GM21381 (cell line): ENCODE data around the gene GULP1.

Experiments used
- ATAC-seq: cut with Tn5 transposase; IDR thresholded peaks from one replicate; pipeline ENCODE4 v1.9.1; 2021; ENCODE audit warnings: mild to moderate bottlenecking, moderate library complexity; ENCODE audit not compliant: unreplicated experiment

The GULP1 gene

DNA sequence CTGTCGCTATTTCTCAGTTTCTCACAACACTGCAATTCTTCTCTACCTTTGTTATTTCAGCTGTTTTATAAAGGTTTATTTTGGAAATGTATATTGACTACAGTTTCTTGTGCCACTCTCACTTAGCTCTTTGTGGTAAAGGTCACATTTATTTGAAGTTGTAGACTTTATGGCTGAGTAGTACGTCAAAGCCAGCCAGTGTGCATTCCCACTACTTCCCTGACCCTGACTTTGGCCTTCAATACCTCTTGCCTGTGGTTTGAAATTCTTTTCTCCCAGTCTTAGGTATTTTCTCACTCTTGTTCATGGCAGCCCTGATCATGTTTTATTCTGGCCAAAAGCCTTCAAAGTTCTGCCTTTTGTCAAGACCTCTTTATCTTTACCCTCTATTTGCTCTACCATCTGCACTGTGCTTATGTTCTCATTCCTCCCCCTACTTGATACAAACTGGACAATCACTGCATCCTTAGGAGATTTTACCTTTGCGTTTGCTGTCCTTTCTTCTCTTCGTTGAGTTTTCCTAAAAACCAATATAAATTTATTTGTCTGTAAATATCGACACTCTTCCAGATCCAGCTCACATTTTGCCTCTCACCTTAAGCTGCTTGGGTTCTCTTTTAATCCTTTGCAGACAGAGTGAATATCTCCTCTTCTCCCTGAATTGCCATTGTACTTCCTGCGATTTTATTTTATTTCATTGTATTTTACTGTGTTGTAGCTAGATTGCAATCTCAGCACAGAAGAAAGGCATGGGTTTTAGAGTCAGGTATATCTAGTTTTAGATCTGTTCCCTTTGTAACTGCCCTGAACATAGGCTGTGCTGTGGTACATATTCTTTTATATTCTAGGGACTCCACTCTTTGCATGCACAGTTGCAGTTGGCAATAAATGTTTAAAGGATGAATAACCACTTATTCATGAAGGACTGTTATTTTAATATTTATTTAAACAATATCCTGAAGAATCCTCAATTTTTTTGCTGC, 31.2 kb downstream of the GULP1 start:
- ATAC-seq, result no peak

GRCh38 chr2:188324067-188324466, 32.4 kb downstream of the GULP1 start:
- no peak for ATAC-seq

DNA sequence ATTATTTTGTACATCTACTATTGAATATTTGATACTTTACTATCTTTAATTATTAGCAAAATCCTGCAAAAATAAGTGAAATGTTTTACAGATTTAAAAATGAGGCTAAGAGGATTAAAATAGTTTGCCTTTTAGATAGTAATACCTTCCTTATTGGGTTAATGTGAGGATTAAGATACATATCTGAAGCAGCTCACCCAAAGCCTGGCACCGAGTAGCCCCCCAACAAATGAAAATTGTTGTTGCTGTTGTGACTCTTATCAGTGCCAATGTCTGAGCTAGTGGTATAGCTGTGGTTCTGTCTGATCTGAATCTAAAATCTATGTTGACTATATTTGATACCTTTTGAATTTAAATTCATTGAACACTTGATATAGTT, 34.6 kb downstream of the GULP1 start:
- ATAC-seq, result no peak

- no peak for ATAC-seq
These were observed 35.1 kb downstream of the GULP1 start for GRCh38 chr2:188326669-188327301.

- ATAC-seq, result no peak
These were observed 36.0 kb downstream of the GULP1 start for GRCh38 chr2:188327518-188328213.

GRCh38 chr2:188328419-188328818, 36.7 kb downstream of the GULP1 start:
- ATAC-seq, result no peak

GRCh38 chr2:188330316-188331053, 38.8 kb downstream of the GULP1 start:
- no peak for ATAC-seq

- ATAC-seq, result no peak
These were observed 40.9 kb downstream of the GULP1 start for GRCh38 chr2:188332619-188333018.

DNA sequence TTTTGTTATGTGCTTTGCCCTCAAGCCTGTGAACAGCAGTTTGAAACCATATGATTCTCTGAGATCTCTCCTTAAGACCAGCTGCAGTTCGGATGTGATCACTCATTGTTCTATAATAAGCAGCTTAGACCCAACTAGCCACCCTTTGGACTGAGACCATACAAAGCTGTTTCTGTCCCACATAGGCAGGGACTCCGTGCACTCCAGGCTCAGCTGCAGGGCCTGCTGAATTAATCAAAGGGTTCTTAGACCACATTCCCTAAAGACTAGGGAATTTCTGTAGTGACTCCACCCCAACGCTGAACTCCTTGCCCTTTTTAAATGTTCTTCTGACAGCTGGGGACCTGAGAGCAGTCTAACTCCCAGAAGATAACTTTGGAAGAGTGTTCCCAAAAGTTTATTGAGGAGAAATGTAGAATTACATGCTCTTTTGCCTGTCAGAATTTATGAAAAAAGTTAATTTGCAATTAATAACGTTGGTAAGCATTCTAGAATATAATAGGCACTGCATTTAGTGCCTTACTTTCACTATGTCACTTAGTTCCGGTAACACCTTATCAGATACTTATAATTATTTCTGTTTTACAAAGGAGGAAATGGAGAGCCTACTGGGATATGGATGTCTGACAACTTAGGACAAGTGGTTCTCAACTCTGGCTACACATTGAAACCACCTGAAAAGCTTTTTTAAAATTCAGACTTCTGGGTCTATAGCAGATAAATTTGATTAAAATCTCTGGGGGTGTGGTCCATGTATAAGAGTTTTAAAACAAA, 42.3 kb downstream of the GULP1 start:
- ATAC-seq, result no peak

DNA sequence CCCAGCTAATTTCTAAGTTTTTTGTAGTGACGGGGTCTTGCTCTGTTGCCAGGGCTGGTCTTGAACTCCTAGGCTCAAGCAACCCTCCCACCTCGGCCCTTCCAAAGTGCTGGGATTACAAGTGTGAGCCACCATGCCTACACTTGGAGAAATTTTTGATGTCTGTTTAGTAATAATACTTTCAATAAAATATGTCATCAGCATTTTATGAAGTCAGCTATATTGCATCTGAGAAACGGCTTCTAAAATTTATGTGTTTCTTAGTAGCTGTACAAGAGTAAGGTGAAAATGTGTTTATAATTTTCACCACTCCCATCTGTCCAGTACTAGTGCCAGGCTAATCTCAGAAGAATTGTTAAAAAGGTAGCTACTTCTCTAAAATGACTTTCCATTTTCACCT, 46.8 kb downstream of the GULP1 start:
- no peak for ATAC-seq

- no peak for ATAC-seq
These were observed 48.6 kb downstream of the GULP1 start for GRCh38 chr2:188340257-188340656.

- no peak for ATAC-seq
These were observed 53.3 kb downstream of the GULP1 start for GRCh38 chr2:188345020-188345419.

DNA sequence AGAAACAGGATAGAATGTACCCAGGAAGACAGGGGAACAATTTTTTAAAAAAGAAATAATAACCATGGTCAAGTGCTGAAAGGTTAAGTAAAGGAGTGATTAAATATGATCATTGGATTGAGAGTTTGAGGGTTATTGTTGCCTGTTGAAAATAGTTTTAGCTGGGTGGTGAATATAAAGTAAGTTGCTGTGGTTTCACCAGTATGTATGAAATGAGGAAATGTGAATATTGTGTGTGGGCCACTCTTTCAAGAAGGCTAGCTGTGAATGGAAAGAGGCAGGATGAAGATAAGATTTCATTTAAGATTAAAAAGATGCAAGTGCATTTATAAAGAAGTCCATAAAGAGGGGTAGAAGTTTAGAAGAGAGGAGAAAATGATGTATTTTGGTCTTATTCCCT, 53.8 kb downstream of the GULP1 start:
- no peak for ATAC-seq

GRCh38 chr2:188345831-188346458, 54.3 kb downstream of the GULP1 start:
- ATAC-seq, result no peak

- ATAC-seq, result no peak
These were observed 57.3 kb downstream of the GULP1 start for GRCh38 chr2:188349019-188349418.

GRCh38 chr2:188353282-188353681, 61.6 kb downstream of the GULP1 start:
- ATAC-seq, result no peak

DNA sequence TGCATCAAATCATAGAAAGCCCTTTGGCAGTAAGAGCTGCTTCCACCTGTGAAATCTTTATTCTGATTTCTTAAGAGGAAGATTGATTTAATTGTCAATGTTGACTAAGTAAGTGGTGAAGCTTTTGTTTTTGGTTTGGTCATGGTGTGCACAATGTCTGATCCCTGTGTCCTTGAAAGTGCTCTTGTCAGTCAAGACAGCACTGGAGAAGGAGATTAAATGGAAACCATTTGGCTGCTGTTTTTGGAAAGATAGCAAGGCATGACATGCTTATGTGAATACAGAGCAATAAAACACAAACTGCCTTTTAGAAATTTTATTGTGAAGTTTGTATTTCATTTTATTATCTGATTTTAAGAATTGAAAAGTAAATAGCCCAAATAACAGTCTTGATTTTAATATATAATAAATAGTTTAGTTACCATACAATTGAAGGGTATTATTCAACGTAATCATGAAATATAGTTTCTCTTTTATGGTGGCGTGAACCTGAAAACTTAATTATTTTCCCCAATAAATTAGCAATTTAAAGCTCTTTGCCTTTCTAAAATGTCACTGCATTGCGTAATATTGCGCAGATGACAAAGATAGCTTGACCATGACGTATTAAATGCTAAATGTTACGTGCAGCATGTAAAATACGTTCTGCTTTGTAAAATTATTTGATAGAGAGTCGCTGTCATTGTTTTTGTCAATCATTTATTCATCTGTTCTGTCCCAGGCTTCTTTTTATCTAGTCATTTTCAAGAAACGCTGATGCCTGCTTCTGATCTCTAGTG, 69.0 kb downstream of the GULP1 start:
- no peak for ATAC-seq

GRCh38 chr2:188364033-188364630, 72.5 kb downstream of the GULP1 start:
- ATAC-seq, result no peak
